H1 (cell line): ENCODE data around the gene SMIM24. TPM values are rescaled to one million over a fixed set of nuclear protein-coding genes. Genes with fewer than 3 reads are reported as not detected.
A peak's percentile ranks its signal among the peaks of the same experiment; 100 is the strongest.

ENCODE experiments used
- CTCF ChIA-PET: fragments of 300-600 bp; sonication (Branson Sonifier 250); formaldehyde crosslinking; loops from one replicate; lab custom pipeline; 2021; ENCODE audit not compliant: partially characterized antibody; lab: Charles Lee
- POLR2A ChIA-PET: fragments of 300-600 bp; sonication (Branson Sonifier 250); formaldehyde crosslinking; loops from one replicate; lab custom pipeline; 2021; ENCODE audit warnings: inconsistent platforms; ENCODE audit not compliant: partially characterized antibody; lab: Charles Lee
- DNase-seq, 2 experiments: peaks; one replicate each; pipeline versions ENCODE4 v3.0.0 to v3.0.0-alpha.2; 2010 to 2022; ENCODE audit warnings: low spot score in 2 of 2, low read depth in 1 of 2, mixed read lengths in 1 of 2
- FAIRE-seq: peaks from 2 replicates; lab custom pipeline; 2011; peaks lifted over from hg19 to GRCh38; lab: Jason Lieb, UNC
- H2AFZ ChIP-seq: 2 replicates; pipeline ENCODE4 v1.8.1; 2012; ENCODE audit warnings: low read length, inconsistent platforms
- H2AK5ac ChIP-seq: 2 replicates; pipeline ENCODE4 v1.6.1; 2013; ENCODE audit warnings: low read depth, low read length
- H2BK120ac ChIP-seq: replicated peaks from 2 replicates; pipeline ENCODE3; 2013; ENCODE audit warnings: low read depth, low read length, inconsistent platforms
- H2BK12ac ChIP-seq: 2 replicates; pipeline ENCODE4 v1.6.1; 2013; ENCODE audit warnings: low read depth, low read length
- H2BK15ac ChIP-seq: 2 replicates; pipeline ENCODE4 v1.6.1; 2013; ENCODE audit warnings: low read length
- H2BK20ac ChIP-seq: 2 replicates; pipeline ENCODE4 v1.6.1; 2013; ENCODE audit warnings: low read length
- H2BK5ac ChIP-seq: 2 replicates; pipeline ENCODE4 v1.6.1; 2013; ENCODE audit warnings: low read depth, low read length
- H3K14ac ChIP-seq: 2 replicates; pipeline ENCODE4 v1.6.1; 2013; ENCODE audit warnings: inconsistent platforms; ENCODE audit not compliant: insufficient read length
- H3K18ac ChIP-seq: 2 replicates; pipeline ENCODE4 v1.6.1; 2013; ENCODE audit warnings: low read length; ENCODE audit errors: extremely low read depth
- H3K23ac ChIP-seq: 2 replicates; pipeline ENCODE4 v1.6.1; 2013; ENCODE audit warnings: inconsistent platforms; ENCODE audit not compliant: insufficient read length
- H3K23me2 ChIP-seq: 2 replicates; pipeline ENCODE4 v1.6.1; 2013; ENCODE audit warnings: low read depth, low read length
- H3K27ac ChIP-seq: 2 replicates; pipeline ENCODE4 v1.6.1; 2011; ENCODE audit warnings: low read depth, low read length, inconsistent platforms
- H3K27me3 ChIP-seq, 4 experiments: replicated peaks in 1 of 4; 1 replicate in 1 of 4; 2 replicates in 3 of 4; pipeline versions ENCODE4 v1.6.1 to v1.8.1; 2011 to 2013; ENCODE audit warnings: low read length in 3 of 4, mild to moderate bottlenecking in 3 of 4, inconsistent platforms in 2 of 4, mixed read lengths in 2 of 4, moderate library complexity in 1 of 4; ENCODE audit not compliant: control insufficient read depth in 3 of 4, insufficient read depth in 3 of 4; ENCODE audit errors: extremely low read depth in 1 of 4
- H3K36me3 ChIP-seq, 4 experiments: 2 replicates each; pipeline versions ENCODE4 v1.6.1 to v1.8.1; 2011 to 2013; ENCODE audit warnings: mild to moderate bottlenecking in 4 of 4, low read length in 3 of 4, moderate library complexity in 2 of 4, control low read depth in 1 of 4, inconsistent platforms in 1 of 4; ENCODE audit not compliant: insufficient read depth in 4 of 4, control insufficient read depth in 2 of 4
- H3K4ac ChIP-seq: replicated peaks from 2 replicates; pipeline ENCODE3; 2013; ENCODE audit warnings: low read length, low read depth, mixed read lengths, inconsistent platforms; ENCODE audit not compliant: insufficient read length
- H3K4me1 ChIP-seq, 4 experiments: replicated peaks in 1 of 4; 1 replicate in 1 of 4; 2 replicates in 3 of 4; pipeline versions ENCODE4 v1.6.1 to v1.8.1; 2011 to 2013; ENCODE audit warnings: low read length in 3 of 4, inconsistent platforms in 2 of 4, mixed read lengths in 1 of 4; ENCODE audit not compliant: insufficient read depth in 4 of 4, control insufficient read depth in 3 of 4
- H3K4me2 ChIP-seq, 2 experiments: 2 replicates each; pipeline versions ENCODE4 v1.6.1 to v1.8.1; 2011 to 2013; ENCODE audit warnings: low read depth in 2 of 2, low read length in 2 of 2, control low read depth in 1 of 2, inconsistent platforms in 1 of 2, mild to moderate bottlenecking in 1 of 2; ENCODE audit not compliant: insufficient read depth in 1 of 2
- H3K4me3 ChIP-seq, 4 experiments: fragments of 200-600, 300-600 bp in 1 of 4; sonication (generic), shearing (Covaris generic), sonication (Bioruptor Twin) in 1 of 4; 2 replicates each; pipeline versions ENCODE4 v1.5.1 to v1.8.1; 2011 to 2016; ENCODE audit warnings: low read length in 4 of 4, low read depth in 3 of 4, control low read depth in 2 of 4, inconsistent platforms in 2 of 4, mild to moderate bottlenecking in 2 of 4, mixed read lengths in 1 of 4, moderate library complexity in 1 of 4; ENCODE audit not compliant: insufficient read depth in 2 of 4; ENCODE audit errors: extremely low read depth in 1 of 4
- H3K56ac ChIP-seq: replicated peaks from 2 replicates; pipeline ENCODE3; 2013; ENCODE audit warnings: low read depth, mild to moderate bottlenecking, mixed read lengths, low read length, inconsistent platforms; ENCODE audit not compliant: insufficient read length
- H3K79me1 ChIP-seq: 2 replicates; pipeline ENCODE4 v1.6.1; 2013; ENCODE audit warnings: low read depth, low read length, control low read depth
- H3K79me2 ChIP-seq, 2 experiments: 2 replicates each; pipeline versions ENCODE4 v1.6.1 to v1.8.1; 2012 to 2013; ENCODE audit warnings: low read length in 2 of 2, mild to moderate bottlenecking in 2 of 2, inconsistent platforms in 1 of 2; ENCODE audit not compliant: insufficient read depth in 2 of 2, control insufficient read depth in 1 of 2
- H3K9ac ChIP-seq, 4 experiments: replicated peaks in 1 of 4; 1 replicate in 1 of 4; 2 replicates in 3 of 4; pipeline versions ENCODE4 v1.6.1 to v1.8.1; 2011 to 2013; ENCODE audit warnings: low read depth in 3 of 4, low read length in 3 of 4, control low read depth in 2 of 4, mild to moderate bottlenecking in 2 of 4, moderate library complexity in 2 of 4, inconsistent platforms in 1 of 4; ENCODE audit errors: extremely low read depth in 1 of 4
- H3K9me3 ChIP-seq, 2 experiments: 2 replicates each; pipeline versions ENCODE4 v1.6.1 to v1.8.1; 2012 to 2013; ENCODE audit warnings: mild to moderate bottlenecking in 2 of 2, moderate library complexity in 2 of 2, control low read depth in 1 of 2, inconsistent platforms in 1 of 2, low read depth in 1 of 2, low read length in 1 of 2, mixed read lengths in 1 of 2; ENCODE audit not compliant: insufficient read depth in 2 of 2
- H4K20me1 ChIP-seq, 2 experiments: replicated peaks in 1 of 2; 2 replicates each; pipeline versions ENCODE3 to v1.8.1; 2011 to 2013; ENCODE audit warnings: inconsistent platforms in 2 of 2, low read length in 2 of 2, mild to moderate bottlenecking in 1 of 2; ENCODE audit not compliant: insufficient read depth in 2 of 2, control insufficient read depth in 1 of 2
- H4K5ac ChIP-seq: 2 replicates; pipeline ENCODE4 v1.6.1; 2013; ENCODE audit warnings: low read length, low read depth, mixed read lengths, inconsistent platforms; ENCODE audit not compliant: insufficient read length
- H4K8ac ChIP-seq: 2 replicates; pipeline ENCODE4 v1.8.0; 2013; ENCODE audit warnings: mild to moderate bottlenecking, moderate library complexity, low read length, inconsistent platforms; ENCODE audit not compliant: insufficient read depth; ENCODE audit errors: extremely low read depth
- H4K91ac ChIP-seq: replicated peaks from 2 replicates; pipeline ENCODE3; 2013; ENCODE audit warnings: low read length, mixed read lengths, inconsistent platforms; ENCODE audit not compliant: insufficient read length
- BRCA1 ChIP-seq: IDR thresholded peaks from 2 replicates; pipeline ENCODE4 v1.6.1; 2012; ENCODE audit warnings: low read depth, low read length, improper control_type of control experiment
- CBX8 ChIP-seq: fragments of 300-800, 300-1000 bp; sonication (generic); IDR thresholded peaks from 2 replicates; pipeline ENCODE4 v1.7.1; 2016; ENCODE audit warnings: low read depth, low read length, borderline replicate concordance
- HDAC6 ChIP-seq: IDR thresholded peaks from one replicate; pipeline ENCODE4 v1.7.1; 2012; ENCODE audit warnings: low read depth, mild to moderate bottlenecking, inconsistent platforms, low read length, moderate library complexity
- NRF1 ChIP-seq: IDR thresholded peaks from 2 replicates; pipeline ENCODE4 v1.6.1; 2011; ENCODE audit warnings: mild to moderate bottlenecking, low read depth, low read length, improper control_type of control experiment
- POU5F1 ChIP-seq: IDR thresholded peaks from 2 replicates; pipeline ENCODE4 v1.6.1; 2011; ENCODE audit warnings: low read depth, mild to moderate bottlenecking, low read length, moderate library complexity
- SIRT6 ChIP-seq: IDR thresholded peaks from one replicate; pipeline ENCODE4 v1.7.1; 2012; ENCODE audit warnings: low read length, inconsistent platforms
- SP2 ChIP-seq: IDR thresholded peaks from 2 replicates; pipeline ENCODE4 v1.6.1; 2012; ENCODE audit warnings: mild to moderate bottlenecking, low read length, inconsistent platforms
- SRF ChIP-seq: IDR thresholded peaks from 2 replicates; pipeline ENCODE4 v1.6.1; 2011; ENCODE audit warnings: mild to moderate bottlenecking, low read depth, low read length, moderate library complexity
- WGBS, 2 experiments: shearing (Covaris generic) in 1 of 2; methylation state at CpG; one replicate each; pipeline versions ENCODE4 v1.1.6 to v1.1.7; 2013 to 2015; ENCODE audit warnings: low lambda C conversion rate in 2 of 2, mixed read lengths in 2 of 2, inconsistent platforms in 1 of 2, low coverage in 1 of 2, missing lambda C conversion rate in 1 of 2; ENCODE audit not compliant: insufficient replicate concordance in 2 of 2, insufficient coverage in 1 of 2, insufficient read length in 1 of 2; ENCODE audit errors: extremely low coverage in 1 of 2, missing lambda C conversion rate in 1 of 2; 5-methylcytosine and 5-hydroxymethylcytosine counted together
- polyA plus RNA-seq, 7 experiments: library from polyadenylated mRNA; depleted of rRNA in 3 of 7; stranded (reverse) in 5 of 7; unstranded in 2 of 7; fragments of >200 nt in 5 of 7; fragments of 200-250 nt in 2 of 7; gene quantifications; 1 replicate in 5 of 7; 2 replicates in 1 of 7; 4 replicates in 1 of 7; pipeline versions ENCODE4 v1.2.1 to v1.2.3, GENCODE V29; 2011 to 2013; ENCODE audit warnings: missing spikeins in 2 of 7, mixed read lengths in 2 of 7
- total RNA-seq: library from RNA; stranded (reverse); fragmentation: NEBNext Ultra II Directional; extraction: Animal tissue kit (Norgen Biotek cat#: 25700); gene quantifications from 2 replicates; pipeline ENCODE4 v1.2.1, GENCODE V29; 2021

Gene SMIM24
- total and polyA plus RNA-seq, 2 of the 8 experiments (the other 6 are each of a cell fraction or from before 2014, with no cell fraction given), result 3.8 to 4.5 TPM

DNA sequence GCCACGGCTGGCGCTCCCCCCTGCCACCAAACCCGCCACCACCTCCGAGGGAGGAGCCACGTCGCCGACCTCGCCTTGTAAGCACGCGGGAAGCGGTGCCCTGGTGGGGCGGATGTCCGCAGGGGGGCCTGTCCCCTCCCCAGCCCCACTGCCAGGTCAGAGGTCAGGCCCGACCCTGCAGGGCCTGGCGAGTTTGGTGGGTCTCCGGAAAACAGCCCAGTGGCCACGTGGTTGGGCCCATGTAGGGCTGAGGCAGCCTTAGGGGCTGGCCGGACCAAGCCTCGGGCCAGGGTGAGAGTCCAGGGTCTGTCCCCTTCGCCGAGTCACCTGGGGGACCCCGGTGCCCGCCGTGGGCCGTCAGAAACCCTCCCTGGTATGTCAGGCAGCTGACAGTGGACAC lies 26.5 kb downstream of the SMIM24 start:
- Histone ChIP-seq H3K18ac (no peak overlapping the region), H2BK5ac (no peak overlapping the region), H3K4me2 (no peak overlapping the region), H4K8ac (peak overlapping the region; percentile 5; the same call in 1 of the 2 replicates), H3K79me1 (no peaks in the 10 kb centered on the region), H2BK12ac (no peak overlapping the region), H3K23me2 (no peaks in the 10 kb centered on the region), H3K4me1 (peaks cover 0 to 12% (median 7%) of the 10 kb centered on the region in 4 experiments; a peak in 6 of 7 replicates), H3K4me3 (no peak overlapping the region), H2BK120ac (no peak overlapping the region), H3K56ac (no peak overlapping the region), H3K9me3 (no peaks in the 10 kb centered on the region), H3K36me3 (no peaks in the 10 kb centered on the region), H3K9ac (no peak overlapping the region), H3K27ac (no peak overlapping the region), H2AFZ (no peak overlapping the region), H3K23ac (no peak overlapping the region), H2BK20ac (no peak overlapping the region), H4K91ac (no peak overlapping the region), H2BK15ac (no peak overlapping the region), H3K14ac (no peak overlapping the region), H3K27me3 (peaks cover 2 to 17% (median 11%) of the 10 kb centered on the region in 4 experiments; a peak in 6 of 7 replicates), H3K4ac (no peak overlapping the region), H3K79me2 (no peaks in the 10 kb centered on the region), H2AK5ac (no peak overlapping the region), H4K5ac (no peak overlapping the region), H4K20me1 (peaks cover 0 to 5% of the 10 kb centered on the region in 2 experiments)
- TF ChIP-seq BRCA1 (no peak), SP2 (no peak), CBX8 (no peak), SIRT6 (no peak), HDAC6 (no peak), POU5F1 (no peak), NRF1 (no peak), SRF (no peak)
- ChIA-PET CTCF (interaction anchor here (0.6 to 4.8 kb wide), 6 partner anchors 13 to 88 kb away, joined by 3 to 22 read pairs (median 3); no protein-coding TSS in a partner anchor), POLR2A (no interaction called here)
- DNase-seq, result no peak
- FAIRE-seq, result no peak
- WGBS, 2 experiments, result 94% methylated on average over 17 of the region's 25 CpGs; no CpG with 5 or more reads in 1 of the 2 experiments
